ENCODE results near the gene COMMD1.

The COMMD1 gene

GRCh38 chr2:61938511-61938910 lies 33.0 kb downstream of the COMMD1 start:
- TF ChIP-seq FOXP2 (optimal IDR thresholded peaks at IDR 0.05; ENCODE audit: borderline replicate concordance, extremely low read depth, extremely low read length, insufficient read depth) (no peak), SIN3A (IDR thresholded peaks at IDR 0.05; ENCODE audit: borderline replicate concordance, insufficient read depth, low read length) (no peak), POLR2AphosphoS5 (IDR thresholded peaks at IDR 0.05; ENCODE audit: low read depth, low read length) (no peak), TAF1 (IDR thresholded peaks at IDR 0.05; ENCODE audit: borderline replicate concordance, insufficient read depth, low read length) (no peak), REST (IDR thresholded peaks at IDR 0.05; ENCODE audit: insufficient read depth in 1 of 2, low read depth in 2 of 2, low read length in 2 of 2) (no peak)

- TF ChIP-seq FOXP2 (optimal IDR thresholded peaks at IDR 0.05; ENCODE audit: borderline replicate concordance, extremely low read depth, extremely low read length, insufficient read depth): no peak
Observed at GRCh38 chr2:61943251-61943650, 37.8 kb downstream of the COMMD1 start.

GRCh38 chr2:61946666-61947065 lies 41.2 kb downstream of the COMMD1 start:
- TF ChIP-seq TAF1 (IDR thresholded peaks at IDR 0.05; ENCODE audit: borderline replicate concordance, insufficient read depth, low read length) (no peak), POLR2AphosphoS5 (IDR thresholded peaks at IDR 0.05; ENCODE audit: low read depth, low read length) (no peak), FOXP2 (optimal IDR thresholded peaks at IDR 0.05; ENCODE audit: borderline replicate concordance, extremely low read depth, extremely low read length, insufficient read depth) (no peak), REST (IDR thresholded peaks at IDR 0.05; ENCODE audit: insufficient read depth in 1 of 2, low read depth in 2 of 2, low read length in 2 of 2) (no peak)

- no peak for TF ChIP-seq POLR2AphosphoS5 (IDR thresholded peaks at IDR 0.05; ENCODE audit: low read depth, low read length)
Observed at GRCh38 chr2:61948661-61949457, 43.4 kb downstream of the COMMD1 start.

- TF ChIP-seq POLR2AphosphoS5 (IDR thresholded peaks at IDR 0.05; ENCODE audit: low read depth, low read length) (no peak), REST (IDR thresholded peaks at IDR 0.05; ENCODE audit: insufficient read depth in 1 of 2, low read depth in 2 of 2, low read length in 2 of 2) (no peak), FOXP2 (optimal IDR thresholded peaks at IDR 0.05; ENCODE audit: borderline replicate concordance, extremely low read depth, extremely low read length, insufficient read depth) (no peak), SIN3A (IDR thresholded peaks at IDR 0.05; ENCODE audit: borderline replicate concordance, insufficient read depth, low read length) (no peak), TAF1 (IDR thresholded peaks at IDR 0.05; ENCODE audit: borderline replicate concordance, insufficient read depth, low read length) (no peak)
Observed at GRCh38 chr2:61949458-61949713, 43.9 kb downstream of the COMMD1 start.

- no peak for TF ChIP-seq SIN3A (IDR thresholded peaks at IDR 0.05; ENCODE audit: borderline replicate concordance, insufficient read depth, low read length)
- no peak for TF ChIP-seq TAF1 (IDR thresholded peaks at IDR 0.05; ENCODE audit: borderline replicate concordance, insufficient read depth, low read length)
- TF ChIP-seq REST (IDR thresholded peaks at IDR 0.05; ENCODE audit: insufficient read depth in 1 of 2, low read depth in 2 of 2, low read length in 2 of 2): no peak
- no peak for TF ChIP-seq FOXP2 (optimal IDR thresholded peaks at IDR 0.05; ENCODE audit: borderline replicate concordance, extremely low read depth, extremely low read length, insufficient read depth)
- TF ChIP-seq POLR2AphosphoS5 (IDR thresholded peaks at IDR 0.05; ENCODE audit: low read depth, low read length): no peak
Observed at GRCh38 chr2:61949714-61950560, 44.5 kb downstream of the COMMD1 start.
